Activated T-cell treated with anti-CD3 and anti-CD28 coated beads for 24 hours (primary cell): Measurements from ENCODE around the gene ITGA11.
"Not testable (repeated sequence)": the region's sequence is repeated elsewhere in the genome, so short reads cannot be mapped to it uniquely, and the experiment has no call there.

ENCODE experiments used
- DNase-seq: peaks from one replicate; pipeline ENCODE4 v3.0.0-alpha.2; 2020; ENCODE audit warnings: low read depth

Gene ITGA11

DNA sequence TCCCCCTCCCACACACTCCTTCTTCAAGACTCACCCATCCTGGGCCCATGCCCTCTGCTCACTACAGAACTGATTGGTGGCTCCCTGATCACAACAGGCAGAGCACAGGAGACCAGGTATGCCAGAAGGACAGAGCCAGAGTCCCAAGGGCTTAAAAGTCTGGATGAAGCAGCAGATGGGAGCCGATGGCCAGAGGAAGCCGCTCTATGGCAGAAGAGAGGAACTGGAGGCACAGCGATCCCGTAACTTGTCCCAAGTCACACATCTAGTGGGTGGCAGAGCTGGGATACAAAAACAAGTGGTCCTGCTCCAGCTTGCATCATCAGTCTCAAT is 20.7 kb downstream of the ITGA11 start:
- no peak for DNase-seq

DNA sequence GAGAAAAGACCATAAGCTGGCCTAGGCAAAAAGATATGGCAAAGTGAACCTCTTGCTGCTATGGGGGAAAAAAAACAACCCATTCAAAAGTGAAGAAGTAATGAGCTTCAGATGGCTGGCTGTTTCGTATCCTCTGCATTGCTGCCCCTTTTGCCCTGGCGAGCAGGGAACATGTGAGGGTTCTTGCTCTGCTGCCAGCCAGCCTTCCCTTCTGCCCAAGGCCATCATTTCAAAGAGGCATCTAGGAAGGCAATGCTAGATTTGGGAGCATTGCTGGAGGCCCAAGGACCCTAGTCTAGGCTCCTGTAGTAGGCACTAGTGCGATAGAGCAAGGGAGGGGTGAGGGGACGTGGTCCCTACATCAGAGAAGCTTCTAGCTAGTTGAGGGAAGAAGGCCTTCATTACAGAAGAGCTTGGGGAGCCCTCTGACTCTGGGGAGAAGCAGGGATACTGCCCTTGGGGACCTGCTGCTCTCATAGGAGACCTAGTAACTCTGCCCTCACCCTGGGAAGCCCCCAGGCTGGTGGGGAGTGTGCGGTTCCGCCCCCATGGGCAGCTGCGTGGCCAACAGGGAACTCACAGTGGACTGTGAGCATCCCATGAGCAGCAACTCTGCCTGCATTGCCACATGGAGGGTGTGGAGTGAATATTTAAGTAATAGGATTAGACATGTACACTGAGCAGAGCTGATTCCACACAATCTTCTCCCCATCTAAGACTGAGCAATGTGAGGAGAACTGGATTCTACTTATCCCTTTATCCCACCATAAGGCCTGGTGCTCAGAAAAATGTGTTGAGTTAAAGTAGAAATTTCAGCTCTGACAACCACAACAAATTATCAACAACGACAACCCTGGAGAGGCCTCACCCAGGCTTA is 21.3 kb downstream of the ITGA11 start:
- DNase-seq: no peak

DNA sequence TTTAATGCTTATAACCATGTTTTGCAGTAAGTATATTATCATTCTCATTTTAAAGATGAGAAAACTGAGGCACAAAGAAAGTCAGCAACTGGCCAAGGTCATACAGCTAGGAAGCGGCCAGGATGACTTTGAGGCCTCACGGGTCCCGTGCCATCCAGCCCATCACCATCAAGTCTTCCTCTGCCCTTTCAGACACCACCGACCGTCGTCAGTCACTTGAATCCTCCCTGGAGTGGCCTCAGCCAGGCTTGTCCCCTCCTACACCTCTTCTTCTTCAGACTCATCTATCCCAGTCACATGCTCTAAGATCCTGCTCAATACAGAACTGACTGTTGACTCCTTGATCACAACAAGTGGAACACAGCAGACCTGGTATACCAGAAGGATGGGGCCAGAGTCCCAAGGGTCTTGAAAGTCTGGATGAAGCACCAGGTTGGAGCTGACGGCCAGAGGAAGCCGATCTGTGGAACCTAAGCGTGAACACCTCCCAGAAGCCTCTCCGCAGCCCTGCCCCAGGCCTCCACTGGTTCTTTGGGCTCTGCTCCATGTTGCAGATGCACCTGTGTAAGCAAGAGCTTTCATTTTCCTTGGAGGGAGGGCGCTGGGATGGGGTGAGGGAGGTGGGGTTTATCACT is 22.1 kb downstream of the ITGA11 start:
- no peak for DNase-seq

DNA sequence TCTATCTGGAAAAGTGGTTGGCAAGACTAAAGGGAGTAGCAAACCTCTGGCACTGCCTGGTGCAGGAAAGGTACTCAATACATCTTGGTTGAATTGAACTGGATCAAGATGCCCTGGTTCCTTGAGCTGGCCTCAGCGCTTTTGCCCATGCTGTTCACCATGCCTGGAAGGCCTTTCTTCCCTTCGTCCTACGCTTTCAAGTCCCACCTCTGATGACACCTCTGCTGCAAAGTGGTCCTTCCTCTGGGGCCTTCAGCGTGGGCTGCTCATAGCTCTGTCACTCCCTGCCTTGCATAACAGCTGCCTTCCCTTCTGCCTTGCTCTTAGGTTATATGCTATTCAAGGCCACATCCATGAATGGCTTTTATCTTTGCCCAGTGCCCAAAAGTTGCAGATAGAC is 23.0 kb downstream of the ITGA11 start:
- no peak for DNase-seq

DNA sequence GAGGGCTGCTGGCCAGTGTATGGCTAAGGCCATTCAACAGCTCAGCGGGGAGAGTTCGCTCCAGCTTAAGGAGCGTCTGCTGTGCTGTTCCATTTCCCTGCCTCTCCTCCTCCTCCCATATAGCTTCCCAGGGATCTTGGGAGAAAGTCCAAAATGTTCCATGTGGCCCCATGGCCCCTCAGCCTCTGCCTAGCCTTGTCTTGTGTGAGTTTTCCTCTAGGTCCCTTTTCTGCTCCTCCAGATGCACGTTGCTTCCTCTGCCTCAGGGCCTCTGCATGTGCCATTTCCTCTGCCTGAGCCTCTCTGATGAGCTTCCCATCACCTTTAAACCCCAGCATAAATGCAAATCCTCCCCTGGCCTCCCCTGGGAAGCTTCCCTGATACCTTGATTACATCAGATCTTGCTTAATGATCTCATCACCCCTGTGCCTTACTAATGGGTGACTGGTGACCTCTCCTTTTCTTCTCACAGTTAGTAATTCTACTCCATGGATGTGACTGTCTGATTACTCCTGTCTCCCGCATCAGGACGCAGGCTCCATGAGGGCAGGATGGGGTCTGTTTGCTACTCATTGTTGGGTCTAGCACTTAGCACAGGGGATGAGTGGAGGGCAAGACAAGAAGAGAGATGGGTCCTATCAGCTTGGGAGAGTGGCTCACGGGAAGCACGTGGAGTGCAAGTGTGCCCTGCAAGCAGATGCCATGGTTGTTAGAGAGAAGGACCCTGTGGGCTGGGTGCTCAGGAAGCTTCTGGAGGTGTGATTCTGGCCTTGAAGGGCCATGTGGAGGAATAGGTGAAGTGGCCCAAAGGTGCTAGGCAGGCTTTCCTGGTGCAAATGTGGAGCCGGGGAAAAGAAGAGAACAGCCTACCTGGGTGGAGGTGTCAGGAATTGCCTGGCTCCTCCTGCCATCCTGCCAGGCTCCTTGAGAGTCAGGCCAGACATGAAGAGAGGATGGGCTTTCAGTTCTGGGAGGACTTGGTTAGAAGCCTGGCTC is 23.8 kb downstream of the ITGA11 start:
- no peak for DNase-seq

DNA sequence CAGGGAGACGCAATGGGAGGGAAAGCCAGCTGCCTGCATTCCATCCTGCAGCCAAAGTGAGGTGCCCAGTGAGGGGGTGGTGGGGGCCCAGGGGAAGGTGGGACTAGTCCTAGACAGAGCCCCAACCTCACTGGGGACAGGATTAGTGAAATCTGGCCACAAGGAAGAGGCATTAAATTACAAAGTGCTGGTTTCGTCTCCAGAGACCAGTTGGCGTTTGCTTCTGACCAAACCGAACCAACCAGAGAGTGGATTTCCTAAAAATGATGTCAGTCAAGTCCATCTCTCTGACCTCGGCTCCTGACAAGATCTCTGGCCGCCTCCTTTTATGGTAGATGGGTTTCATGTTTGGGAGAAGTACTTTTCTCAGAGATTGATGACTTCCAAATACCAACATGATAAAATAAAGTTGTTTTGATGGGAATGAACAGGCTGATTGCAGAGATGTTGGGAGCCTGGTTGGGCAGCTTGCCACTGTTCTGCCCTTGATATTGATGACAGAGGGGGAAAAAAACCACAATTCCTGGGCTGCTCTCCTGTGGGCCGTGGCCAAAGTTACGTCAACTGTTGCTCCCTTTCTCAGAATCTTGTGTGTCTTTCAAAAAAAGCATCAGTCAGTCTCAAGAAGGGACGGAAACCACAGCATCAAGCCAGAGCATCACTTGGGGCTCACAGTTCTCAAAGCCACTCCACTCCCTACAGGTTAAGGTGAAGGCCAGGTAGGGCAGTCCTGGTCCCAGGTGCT is 24.6 kb downstream of the ITGA11 start:
- no peak for DNase-seq

DNA sequence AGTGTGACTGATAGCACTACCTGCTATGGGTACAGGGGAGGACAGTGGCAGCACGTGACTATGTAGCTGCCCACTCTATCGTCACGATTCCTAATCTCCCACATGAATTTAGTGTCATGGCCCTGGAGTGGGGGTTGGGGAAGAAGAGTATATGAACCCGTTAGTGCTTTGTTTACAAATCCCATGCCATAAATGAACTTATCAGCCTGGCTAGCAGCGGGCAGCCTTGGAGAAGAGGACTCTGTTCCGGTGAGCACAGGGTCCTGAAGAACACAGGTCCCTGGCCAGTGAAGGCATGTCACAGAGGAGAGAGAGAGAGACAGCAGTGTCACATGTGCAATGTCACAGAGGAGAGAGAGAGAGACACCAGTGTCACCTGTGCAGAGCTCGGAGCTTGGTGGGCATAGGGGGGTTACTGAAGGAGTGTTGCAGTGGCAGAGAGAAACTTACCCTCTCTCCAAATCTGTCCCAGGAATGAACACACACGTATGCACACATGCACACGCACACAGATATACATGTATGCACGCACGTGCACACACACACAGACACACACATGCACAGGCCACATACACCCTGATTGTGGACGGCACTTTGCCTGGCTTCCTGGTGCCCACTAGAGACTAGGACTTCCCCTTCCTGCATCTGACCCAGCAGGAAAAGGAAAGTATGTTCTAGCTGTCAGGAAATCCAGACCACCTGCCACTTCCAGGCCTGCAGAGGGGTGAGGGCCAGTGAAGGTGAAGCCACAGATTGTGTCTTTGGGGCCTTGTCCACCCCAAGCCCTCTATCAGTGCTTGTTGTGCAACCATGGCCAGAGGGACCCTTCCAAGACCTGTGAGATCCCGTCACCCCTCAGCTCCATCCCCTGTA is 26.3 kb downstream of the ITGA11 start:
- DNase-seq: no peak

DNA sequence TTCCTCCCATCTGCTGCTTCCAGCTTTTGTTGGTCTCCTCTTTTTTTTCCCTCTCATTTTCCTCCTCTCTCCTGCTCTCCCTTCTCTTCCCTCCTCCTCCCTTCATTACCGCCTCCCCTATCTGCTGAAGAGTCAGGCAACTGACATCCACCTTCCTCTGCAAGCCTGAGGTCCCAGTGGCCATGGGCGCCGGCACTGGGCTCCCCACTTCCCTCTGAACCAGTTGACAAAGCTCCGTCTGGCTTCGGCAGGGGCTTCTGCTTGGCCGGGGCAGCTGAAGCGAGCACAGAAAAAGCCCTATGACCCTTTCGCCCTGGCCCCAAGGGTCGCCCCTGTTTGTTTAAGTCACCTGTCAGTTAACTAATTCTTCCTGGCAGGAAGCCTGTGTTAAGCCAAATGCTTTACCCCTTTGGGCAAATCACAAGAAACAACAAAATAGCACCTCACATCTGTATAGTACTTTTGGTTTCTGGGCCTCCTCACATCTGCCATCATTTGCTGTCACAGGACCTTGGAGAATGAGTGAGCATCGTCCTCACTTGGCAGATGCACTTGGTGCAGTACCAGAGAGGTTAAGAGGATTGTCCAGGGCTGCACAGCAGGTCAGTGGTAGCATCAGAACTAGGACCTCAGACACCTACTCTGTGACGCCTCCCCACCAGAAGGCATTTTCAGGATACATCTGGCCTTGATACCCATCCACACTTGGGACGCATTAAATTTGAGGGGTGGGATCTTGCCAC is 27.7 kb downstream of the ITGA11 start:
- no peak for DNase-seq

DNA sequence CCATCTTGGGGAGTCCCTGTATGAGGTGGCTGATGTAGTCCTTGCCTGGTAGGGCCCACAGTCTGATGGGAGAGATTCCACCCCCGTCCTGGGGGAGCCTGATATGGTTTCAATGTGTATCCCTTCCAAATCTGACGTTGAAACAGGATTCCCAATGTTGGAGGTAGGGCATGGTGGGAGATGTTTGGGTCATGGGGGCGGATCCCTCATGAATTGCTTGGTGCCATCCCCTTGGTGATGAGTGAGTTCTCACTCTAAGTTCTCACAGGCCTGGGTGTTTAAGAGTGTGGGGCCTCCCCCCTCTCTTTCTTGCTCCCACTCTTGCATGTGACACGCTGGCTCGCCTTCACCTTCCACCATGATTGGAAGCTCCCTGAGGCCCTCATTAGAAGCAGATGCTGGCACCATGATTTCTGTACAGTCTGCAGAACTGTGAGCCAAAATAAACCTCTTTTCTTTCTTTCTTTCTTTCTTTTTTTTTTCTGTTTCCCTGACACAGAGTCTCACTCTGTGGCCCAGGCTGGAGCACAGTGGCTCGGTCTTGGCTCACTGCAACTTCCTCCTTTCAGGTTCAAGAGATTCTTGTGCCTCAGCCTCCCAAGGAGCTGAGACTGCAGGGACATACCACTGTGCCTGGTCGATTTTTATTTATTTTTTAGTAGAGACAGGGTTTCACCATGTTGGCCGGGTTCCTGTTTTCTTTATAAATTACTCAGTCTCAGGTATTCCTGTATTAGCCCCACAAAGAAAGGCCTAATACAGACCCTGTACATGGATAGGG is 28.6 kb downstream of the ITGA11 start:
- no peak for DNase-seq

DNA sequence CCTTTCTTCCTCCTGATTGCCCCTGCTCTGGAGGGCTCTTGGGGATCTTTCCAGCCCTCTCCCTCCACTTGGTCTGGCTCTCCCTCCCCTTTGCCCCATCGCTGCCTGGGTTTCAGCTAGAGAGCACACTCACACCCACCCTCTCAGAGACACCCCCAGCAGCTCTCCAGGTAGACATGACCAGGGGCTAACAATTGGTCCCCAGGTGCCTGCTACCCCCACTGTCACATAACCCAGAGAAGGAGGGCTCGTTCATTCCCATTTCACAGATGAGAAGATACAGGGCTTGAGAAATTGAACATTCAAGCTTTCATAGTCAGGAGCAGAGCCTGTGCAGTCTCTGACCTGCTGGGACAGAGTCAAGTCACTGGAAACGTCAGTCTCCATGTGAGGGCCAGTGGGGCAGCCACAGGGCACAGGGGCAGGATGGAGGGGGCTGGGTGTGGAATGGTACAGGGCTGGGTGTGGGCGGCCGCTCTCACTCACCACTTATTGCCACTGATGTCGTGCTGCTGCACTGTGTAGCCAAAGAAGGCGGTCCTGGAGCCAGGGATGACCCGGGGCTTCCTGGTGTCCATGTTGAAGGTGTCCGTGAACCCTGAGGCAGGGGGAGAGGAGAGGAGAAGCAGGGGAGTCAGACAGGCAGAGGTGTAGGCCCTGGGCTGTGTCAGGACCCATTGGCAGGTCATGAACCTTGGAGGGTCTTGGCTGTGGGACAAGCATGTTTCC is 29.4 kb downstream of the ITGA11 start:
- no peak for DNase-seq

DNA sequence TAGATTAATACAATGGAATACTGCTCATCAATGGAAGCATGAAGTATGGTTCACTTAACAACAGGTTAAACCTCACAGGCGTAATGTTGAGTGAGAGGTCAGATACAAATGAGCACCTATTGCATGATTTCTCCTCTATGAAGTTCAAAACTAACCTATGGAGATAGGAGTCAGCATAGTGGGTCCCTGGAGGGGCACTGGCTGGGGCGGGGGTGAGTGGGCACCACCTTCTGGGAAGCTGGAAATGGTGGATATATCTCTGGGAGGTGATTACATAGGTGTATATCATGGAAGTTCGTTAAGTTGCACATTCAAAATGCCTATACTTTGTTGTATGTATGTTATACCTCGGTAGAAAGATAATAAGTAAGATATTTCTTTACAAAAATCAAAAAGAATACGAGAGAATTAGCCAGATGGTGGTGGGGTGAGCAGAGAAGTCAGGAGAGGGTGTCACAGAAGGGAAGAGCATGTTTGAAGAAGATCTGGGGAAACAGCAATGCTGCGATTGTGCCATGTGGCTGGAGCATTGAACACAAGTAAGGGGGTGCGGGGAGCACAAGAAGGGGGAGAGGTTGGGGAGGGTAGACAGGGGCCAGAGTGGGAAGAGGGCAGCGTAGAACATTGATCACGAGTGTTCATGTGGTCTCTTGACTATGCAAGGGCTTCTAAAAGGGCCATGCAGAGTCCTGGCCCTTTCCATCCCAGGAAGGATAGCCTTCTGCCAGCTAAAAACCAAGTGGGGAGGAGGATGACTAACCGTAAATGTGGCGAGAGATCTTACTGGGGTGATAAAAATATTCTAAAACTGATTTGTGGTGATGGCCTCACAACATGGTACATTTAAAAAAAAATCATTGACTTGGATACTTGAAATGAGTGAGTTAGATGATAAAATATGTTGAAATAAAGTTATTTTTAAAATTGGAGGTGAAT is 30.2 kb downstream of the ITGA11 start:
- no peak for DNase-seq

DNA sequence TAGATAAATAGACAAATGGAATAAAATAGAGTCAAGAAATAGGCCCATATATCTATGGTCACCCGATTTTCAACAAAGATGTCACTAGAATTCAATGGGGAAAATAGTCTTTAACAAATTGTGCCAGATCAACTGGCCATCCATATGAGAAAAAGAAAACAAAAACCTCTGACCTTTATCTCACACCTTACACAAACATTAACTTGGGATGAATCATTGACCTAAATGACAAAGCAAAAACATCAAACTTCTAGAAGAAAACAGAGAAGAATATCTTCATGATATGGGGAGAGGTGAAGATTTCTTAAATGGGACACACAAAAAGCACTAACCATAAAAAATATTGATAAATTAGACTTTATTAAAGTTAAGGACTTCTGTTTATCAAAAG is 31.9 kb downstream of the ITGA11 start:
- no peak for DNase-seq

DNA sequence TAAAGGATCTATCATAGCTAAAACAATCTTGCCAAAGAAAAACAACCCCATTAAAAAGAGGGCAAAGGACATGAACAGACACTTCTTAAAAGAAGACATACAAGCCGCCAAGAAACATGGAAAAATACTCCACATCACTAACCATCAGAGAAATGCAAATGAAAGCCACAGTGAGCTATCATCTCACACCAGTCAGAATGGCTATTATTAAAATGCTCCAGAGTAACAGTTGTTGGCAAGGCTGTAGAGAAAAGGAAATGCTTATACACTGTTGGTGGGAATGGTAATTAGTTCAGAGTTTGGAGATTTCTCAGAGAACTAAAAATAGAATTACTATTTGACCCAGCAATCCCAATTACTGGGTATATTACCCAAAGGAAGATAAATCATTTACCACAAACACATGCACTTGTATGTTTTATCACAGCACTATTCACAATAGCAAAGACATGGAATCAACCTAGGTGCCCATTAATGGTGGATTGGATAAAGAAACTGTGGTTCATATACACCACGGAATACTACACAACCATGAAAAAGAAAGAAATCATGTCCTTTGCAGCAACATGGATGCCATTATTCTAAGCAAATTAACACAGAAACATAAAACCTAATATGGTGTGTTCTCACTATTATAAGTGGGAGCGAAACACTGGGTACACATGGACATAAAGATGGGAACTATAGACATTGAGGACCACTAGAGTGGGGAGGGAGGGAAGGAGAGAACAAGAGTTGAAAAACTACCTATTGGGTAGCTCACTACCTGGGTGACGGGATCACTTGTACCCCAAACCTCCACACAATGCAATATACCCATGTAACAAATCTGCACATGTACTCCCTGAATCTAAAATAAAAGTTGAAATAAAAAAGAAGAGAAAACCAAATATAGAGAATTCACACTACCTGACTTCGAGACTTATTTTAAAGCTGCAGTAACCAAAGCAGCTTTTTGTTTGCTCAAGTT is 32.6 kb downstream of the ITGA11 start:
- DNase-seq: no peak

DNA sequence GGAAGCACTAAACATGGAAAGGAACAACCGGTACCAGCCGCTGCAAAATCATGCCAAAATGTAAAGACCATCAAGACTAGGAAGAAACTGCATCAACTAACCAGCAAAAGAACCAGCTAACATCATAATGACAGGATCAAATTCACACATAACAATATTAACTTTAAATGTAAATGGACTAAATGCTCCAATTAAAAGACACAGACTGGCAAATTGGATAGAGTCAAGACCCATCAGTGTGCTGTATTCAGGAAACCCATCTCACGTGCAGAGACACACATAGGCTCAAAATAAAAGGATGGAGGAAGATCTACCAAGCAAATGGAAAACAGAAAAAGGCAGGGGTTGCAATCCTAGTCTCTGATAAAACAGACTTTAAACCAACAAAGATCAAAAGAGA is 34.0 kb downstream of the ITGA11 start:
- DNase-seq: not testable (repeated sequence)

DNA sequence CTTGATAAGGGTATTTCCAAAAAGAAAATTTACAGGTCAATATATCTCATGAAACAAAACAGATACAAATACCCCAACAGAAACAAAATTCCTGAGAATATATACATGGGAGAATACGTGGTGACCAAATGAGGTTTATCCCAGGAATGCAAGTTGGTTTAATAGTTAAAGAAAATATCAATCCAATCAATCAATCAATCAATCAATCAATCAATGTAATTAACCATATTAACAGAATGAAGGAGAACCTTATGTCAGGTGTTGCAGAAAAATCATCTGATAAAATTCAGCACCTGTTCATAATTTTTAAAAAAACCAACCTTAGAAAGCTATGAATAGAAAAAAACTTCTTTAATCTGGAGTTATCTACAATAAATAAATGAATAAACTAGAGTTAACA is 35.9 kb downstream of the ITGA11 start:
- DNase-seq: no peak

DNA sequence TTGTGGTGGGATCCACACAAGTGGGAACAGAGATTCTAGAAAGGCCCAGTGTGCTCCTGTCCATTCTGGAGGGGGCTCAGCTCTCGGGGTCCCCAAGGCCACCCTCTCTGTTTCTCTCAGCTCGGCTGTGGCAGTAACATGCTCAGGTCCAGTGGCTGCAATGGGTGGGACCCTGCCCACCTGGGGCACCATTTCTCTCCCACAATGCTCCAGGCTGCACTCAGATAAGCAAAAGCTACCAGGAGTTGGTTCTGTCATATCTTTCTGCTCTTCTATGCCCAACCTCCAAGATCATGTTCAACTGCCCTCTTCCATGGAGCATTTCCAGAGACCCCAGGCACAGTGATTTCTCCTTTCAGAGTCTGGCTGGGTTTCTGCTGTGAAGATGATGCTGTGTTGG is 40.8 kb downstream of the ITGA11 start:
- no peak for DNase-seq
